Ureter (tissue), 1 donor: ENCODE data around the gene TRIM72. TPM values are rescaled to one million over a fixed set of nuclear protein-coding genes. Genes with fewer than 3 reads are reported as not detected.
"Not testable (repeated sequence)": the region's sequence is repeated elsewhere in the genome, so short reads cannot be mapped to it uniquely, and the experiment has no call there.

ENCODE experiments used
- DNase-seq: peaks from one replicate; pipeline ENCODE4 v3.0.0-alpha.2; 2020; ENCODE audit warnings: low spot score
- total RNA-seq: library from RNA; stranded (reverse); gene quantifications from one replicate; pipeline ENCODE4 v1.2.4, GENCODE V29; 2023
- donor health status: DM: yes; HTN: yes; CAD: no.

The TRIM72 gene
- total RNA-seq, result not detected

- no peak for DNase-seq
Measured at GRCh38 chr16:31213877-31214707, at the start of gene TRIM72. Gene TRIM72, plus strand, starts transcription at chr16:31214119. Its CDS starts 620 bp downstream, at chr16:31214739.

GRCh38 chr16:31167315-31167714, 46.6 kb upstream of the TRIM72 start:
- no peak for DNase-seq

GRCh38 chr16:31168848-31169247, 45.1 kb upstream of the TRIM72 start:
- no peak for DNase-seq

- not testable (repeated sequence) for DNase-seq
Measured at GRCh38 chr16:31170048-31170447, 43.9 kb upstream of the TRIM72 start.

- no peak for DNase-seq
Measured at GRCh38 chr16:31177136-31177535, 36.8 kb upstream of the TRIM72 start.

GRCh38 chr16:31179219-31179746, 34.6 kb upstream of the TRIM72 start:
- DNase-seq, result peak; percentile 51

GRCh38 chr16:31179747-31180459, 34.0 kb upstream of the TRIM72 start, which contains the start of gene FUS:
Gene FUS, plus strand, starts transcription at chr16:31180139. Its CDS starts 76 bp downstream, at chr16:31180215.
- DNase-seq, result peak; percentile 96

- peak; percentile 50 for DNase-seq
Measured at GRCh38 chr16:31181102-31181830, 32.7 kb upstream of the TRIM72 start.

GRCh38 chr16:31182391-31182790, 31.5 kb upstream of the TRIM72 start:
- DNase-seq, result no peak

- DNase-seq, result no peak
Measured at GRCh38 chr16:31183432-31184428, 30.2 kb upstream of the TRIM72 start.

GRCh38 chr16:31184888-31185287, 29.0 kb upstream of the TRIM72 start:
- DNase-seq, result no peak

- no peak for DNase-seq
Measured at GRCh38 chr16:31185339-31185738, 28.6 kb upstream of the TRIM72 start.

GRCh38 chr16:31186176-31186575, 27.7 kb upstream of the TRIM72 start:
- DNase-seq, result no peak

- DNase-seq, result no peak
Measured at GRCh38 chr16:31186930-31187807, 26.8 kb upstream of the TRIM72 start.

- DNase-seq, result no peak
Measured at GRCh38 chr16:31187808-31188189, 26.1 kb upstream of the TRIM72 start.

GRCh38 chr16:31188450-31189411, 25.2 kb upstream of the TRIM72 start:
- no peak for DNase-seq

- no peak for DNase-seq
Measured at GRCh38 chr16:31189412-31189778, 24.5 kb upstream of the TRIM72 start.

- no peak for DNase-seq
Measured at GRCh38 chr16:31190061-31190460, 23.9 kb upstream of the TRIM72 start.
